HG02943 (cell line): ENCODE measurements around the gene ZNF385D.

Experiments
- ATAC-seq: cut with Tn5 transposase; IDR thresholded peaks from one replicate; pipeline ENCODE4 v1.9.1; 2021; ENCODE audit warnings: mild to moderate bottlenecking, low read depth, moderate library complexity; ENCODE audit not compliant: unreplicated experiment

ZNF385D gene

GRCh38 chr3:21466476-21466875, 284.5 kb downstream of the ZNF385D start:
- no peak for ATAC-seq

GRCh38 chr3:21464746-21465145, 286.3 kb downstream of the ZNF385D start:
- ATAC-seq = no peak

DNA sequence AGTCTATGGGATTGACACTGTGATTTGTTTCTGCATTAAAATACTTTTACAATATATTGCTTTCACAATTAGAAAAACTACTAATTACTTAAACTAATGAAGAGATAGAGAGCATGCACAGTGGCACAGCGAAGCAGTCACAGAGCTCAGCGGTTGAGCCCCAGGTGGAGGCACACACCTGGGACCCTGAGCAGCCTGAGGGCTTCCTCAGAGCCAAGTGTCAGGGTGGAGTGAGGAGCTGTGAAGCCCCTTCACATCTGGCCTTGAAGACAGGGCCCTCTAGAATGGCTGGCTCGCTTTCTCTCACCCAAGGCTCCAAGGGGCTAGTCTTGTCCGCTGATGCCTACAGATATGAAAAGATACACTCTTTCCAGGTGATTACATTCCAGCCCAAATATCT, 287.7 kb downstream of the ZNF385D start:
- no peak for ATAC-seq

DNA sequence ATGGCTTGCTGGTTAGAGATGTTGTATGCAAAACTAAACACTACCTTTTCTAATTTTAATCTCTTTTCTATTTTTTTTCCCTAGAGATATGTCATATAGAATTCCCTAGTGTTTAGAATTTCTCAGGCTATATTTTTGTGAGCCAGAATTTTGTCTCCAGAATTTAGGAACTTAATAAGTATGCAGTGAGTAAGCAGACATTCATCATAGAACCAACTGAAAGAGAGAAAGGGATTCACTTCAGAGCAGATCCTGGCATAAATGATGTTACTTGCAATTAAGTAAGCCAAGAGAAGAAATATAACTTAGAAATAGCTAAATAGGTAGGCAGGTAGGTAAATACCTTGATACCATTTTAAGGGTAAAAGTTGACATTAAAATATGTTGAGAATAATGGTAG, 288.9 kb downstream of the ZNF385D start:
- ATAC-seq = no peak

DNA sequence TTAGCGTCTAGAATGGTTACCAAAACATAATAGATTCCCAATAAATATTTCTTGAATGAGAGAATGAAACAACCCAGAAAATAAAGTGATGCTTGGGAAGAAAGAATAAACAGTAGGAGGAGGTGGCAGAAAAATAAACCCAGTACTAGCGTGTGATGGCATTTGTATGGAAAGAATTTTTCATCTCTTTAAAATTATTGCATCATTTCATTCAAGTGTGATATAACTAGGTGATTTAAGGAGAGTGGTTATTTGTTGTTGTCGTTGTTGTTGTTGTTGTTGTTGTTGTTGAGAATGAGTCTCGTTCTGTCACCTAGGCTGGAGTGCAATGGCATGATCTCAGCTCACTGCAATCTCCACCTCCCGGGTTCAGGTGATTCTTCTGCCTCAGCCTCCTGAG, 293.9 kb downstream of the ZNF385D start:
- ATAC-seq = no peak

DNA sequence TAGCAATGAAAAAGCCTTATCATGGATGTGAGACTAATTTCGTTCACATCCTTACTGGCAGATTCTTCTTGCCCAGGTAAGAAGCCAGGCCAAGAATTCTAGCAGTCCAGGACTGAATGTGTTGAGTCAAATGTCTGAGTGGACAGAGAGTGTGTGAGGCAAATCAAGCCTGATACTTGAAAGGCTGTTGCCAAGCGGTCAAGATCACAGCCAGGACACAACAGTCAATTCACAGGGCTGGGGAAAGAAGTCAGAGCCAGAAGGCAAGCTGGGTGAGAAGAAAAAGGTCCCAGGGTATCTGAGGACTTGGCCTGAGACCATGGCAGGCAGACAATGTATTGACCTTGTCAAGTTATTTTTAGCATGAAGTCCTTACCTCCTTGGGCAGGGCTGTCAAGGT, 301.3 kb downstream of the ZNF385D start:
- ATAC-seq = no peak

DNA sequence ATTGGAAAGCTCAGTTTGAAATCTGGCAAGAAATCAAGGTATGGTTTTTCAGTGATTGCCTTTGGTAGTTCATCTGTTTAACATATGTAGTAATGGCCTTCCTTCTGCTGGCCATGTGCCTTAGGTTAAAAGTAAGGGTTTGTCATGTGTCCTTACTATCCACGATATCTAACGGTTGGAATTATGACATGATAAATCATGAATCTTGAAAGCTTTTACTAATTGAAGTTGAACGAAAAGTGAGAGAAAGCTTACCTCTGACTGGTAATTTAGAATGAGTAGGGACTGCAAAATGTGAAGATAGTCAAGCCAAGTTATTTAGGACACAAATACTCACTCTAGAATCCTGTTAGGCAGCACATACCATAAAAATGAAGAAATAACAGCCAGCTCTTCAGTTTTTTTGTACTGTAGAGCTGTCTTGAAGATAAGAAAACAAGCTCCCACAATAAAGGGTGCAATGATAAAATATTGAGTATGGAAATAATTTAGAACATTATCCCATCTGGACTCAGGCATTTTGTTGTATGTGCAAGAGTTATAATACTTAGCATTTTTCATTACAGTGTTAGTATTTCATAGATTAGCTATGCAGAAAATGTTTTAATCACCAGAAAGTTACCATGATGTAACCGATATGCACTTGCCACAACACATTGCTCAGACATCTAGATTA, 303.4 kb downstream of the ZNF385D start:
- no peak for ATAC-seq

- ATAC-seq = no peak
Observed at GRCh38 chr3:21446945-21447475, 304.0 kb downstream of the ZNF385D start.

DNA sequence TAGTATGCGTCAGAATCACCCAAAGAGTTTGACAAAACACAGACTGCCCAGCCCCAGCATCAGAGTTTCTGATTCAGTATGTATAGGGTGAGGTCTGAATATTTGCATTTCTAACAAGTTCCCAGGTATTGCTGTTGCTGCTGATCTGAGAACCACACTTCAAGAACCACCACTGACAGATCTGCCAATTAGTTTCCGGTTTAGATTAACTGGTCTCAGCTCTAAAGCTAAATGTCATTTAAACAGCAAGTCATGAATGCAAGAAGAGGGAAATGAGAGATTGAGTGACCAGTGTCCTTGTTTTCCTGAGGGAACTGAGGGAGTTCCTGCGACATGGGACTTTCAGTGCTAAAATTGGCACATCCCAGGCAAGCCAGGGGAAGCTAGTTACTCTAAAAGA, 305.0 kb downstream of the ZNF385D start:
- ATAC-seq = no peak

DNA sequence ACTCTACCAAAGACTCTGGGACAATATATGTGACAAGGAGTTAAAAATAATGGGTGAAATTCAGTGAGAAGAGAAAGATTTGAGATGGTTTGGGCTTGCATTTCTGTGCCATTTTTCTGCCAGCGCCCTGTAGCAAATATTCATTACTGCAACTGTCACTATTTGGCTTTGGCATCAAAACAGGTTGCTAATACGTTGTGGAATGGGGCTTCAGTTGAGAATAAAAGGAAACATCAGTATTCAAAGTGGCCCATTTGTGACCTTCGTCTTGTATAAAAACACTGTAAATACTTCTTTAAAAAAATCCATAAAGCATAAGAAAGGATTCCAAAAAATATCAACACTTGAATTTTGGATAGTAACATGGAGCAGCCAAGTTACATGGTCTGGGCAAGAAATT, 309.2 kb downstream of the ZNF385D start:
- ATAC-seq = no peak

GRCh38 chr3:21436835-21437234, 314.2 kb downstream of the ZNF385D start:
- no peak for ATAC-seq

GRCh38 chr3:21435871-21436270, 315.1 kb downstream of the ZNF385D start:
- ATAC-seq = no peak

DNA sequence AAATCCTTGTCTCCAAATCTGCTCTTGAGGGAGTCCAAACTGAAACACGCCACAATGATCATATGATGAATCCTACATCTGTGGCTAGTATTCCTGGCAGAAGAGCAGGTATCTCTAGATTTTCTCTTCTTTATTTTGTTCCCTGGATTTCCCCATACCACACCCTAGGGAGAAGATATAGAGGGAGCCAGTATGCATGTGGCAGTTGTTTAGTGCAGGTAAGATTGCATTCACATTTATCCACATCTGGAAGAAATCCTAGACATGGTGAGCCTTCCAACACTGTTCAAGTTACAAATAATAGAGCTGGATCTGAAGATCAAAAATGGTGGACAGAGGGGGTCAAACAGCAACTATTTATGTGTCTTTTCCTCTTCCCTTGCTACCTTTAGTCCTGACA, 316.7 kb downstream of the ZNF385D start:
- no peak for ATAC-seq

DNA sequence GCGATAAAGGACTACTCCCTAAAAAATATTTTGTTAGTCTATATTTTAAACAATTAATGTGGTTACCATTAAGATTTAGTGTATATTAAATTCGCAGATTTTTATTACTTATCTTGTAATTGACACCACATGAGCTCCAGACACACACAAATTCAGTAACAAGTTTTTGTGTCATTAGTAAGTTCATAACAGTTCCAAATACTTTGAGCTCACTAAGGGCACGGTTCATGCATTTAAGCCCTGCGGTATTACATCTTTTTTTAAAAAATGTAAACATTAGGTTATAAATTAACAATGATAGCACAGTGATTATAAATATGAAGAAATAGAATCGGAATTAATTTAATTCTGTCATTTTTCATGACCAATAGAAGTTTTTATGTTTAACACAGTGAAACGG, 317.3 kb downstream of the ZNF385D start:
- no peak for ATAC-seq

DNA sequence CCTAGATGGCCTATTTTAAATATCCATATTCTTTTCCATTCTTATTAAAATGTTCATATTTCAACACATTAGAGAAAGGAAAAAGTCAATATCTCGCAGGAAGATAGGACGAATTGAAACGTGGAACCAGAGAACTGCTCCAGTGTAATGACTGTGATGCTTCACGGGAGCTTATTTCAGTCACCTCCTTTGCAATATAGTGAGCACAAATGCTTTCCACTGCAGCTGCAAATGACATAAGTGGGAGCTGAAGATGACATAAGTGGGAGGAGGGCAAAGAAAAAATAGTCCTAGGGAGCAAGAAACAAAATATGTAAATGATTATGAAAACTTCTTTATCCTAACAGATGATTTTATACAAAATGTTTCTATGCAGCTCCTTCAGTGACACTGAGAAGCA, 324.1 kb downstream of the ZNF385D start:
- no peak for ATAC-seq

GRCh38 chr3:21425715-21426114, 325.3 kb downstream of the ZNF385D start:
- no peak for ATAC-seq

- ATAC-seq = no peak
Observed at GRCh38 chr3:21421096-21421495, 329.9 kb downstream of the ZNF385D start.

DNA sequence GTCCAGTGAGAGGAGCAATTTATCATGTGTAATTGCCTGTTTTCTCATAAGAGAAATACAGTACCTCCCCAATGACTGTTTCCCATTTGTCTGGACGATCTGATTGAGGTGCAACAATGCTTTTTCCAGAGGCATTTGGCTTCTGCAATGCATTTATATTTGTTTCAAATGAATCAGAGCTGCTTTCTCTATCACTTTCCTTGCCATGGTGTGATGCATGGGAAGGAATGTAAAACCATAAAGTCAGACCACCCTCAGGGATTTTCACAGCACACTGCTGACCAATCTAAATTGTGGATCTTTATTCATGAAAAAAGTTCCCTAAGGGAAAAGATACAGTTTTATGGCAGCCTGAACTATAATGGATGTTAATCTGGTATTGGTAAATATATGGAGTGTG, 333.0 kb downstream of the ZNF385D start:
- no peak for ATAC-seq

DNA sequence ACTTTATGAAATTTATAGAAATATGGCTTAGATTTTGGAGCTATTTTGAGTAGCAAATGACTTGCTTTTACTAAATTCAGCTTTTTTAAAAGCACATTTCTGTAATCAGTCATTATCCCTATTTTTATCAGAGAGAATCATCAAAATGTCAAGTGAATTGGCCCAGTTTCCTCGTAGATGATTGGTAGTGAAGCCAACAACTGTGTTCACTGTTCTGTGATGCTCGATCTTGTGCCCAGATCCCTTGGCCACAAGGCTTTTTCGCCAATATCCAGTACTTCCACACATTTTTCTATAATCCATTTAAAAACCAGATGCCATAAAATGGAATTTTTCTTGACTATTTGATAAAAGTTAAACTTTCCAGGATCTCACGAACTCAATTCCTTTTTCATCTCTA, 336.5 kb downstream of the ZNF385D start:
- ATAC-seq = no peak

GRCh38 chr3:21411058-21411457, 340.0 kb downstream of the ZNF385D start:
- no peak for ATAC-seq

DNA sequence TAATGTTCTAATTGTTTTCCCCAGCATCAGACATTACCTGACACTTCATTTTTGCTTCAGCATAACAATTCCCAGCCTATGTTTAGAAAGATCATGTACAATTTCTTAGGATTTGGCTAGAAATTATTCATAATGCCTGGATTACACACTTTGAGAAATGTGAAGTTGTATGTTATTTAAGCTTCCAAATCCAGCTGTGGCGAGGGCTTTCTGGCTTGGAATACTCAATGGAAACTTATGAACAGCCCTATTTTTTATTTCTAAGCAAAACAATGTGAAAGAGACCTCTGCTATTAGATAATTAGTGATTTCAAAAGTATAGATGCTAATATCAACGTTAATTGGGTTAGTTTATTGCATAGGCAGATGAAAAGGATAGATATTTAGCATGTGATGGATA, 341.6 kb downstream of the ZNF385D start:
- ATAC-seq = no peak

DNA sequence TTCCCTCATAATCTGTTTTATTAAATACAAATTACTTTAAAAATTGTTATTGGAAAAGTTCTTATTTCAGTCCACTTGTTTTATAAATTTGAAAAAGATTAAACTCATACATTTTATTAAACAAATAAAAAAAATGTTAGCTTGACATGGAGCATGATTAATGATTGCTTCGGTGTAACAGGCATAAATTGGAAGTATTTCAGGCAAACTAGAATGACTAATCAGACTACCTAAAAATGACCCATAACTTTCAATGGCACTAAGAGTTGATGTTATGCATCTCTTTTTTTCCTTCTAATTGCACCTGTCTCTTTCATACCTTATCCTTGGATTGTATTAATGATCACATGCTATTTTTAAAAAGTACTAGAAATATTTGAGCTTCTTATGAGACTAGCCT, 343.3 kb downstream of the ZNF385D start:
- ATAC-seq = no peak
